IPS-18c (cell line): ENCODE measurements around the gene TRIM56.
"Not testable (repeated sequence)": the region's sequence is repeated elsewhere in the genome, so short reads cannot be mapped to it uniquely, and the experiment has no call there.

Source experiments
- H3K4me3 ChIP-seq: 2 replicates; pipeline ENCODE4 v1.7.0; 2013; ENCODE audit warnings: low read depth, mild to moderate bottlenecking, low read length, moderate library complexity; ENCODE audit not compliant: insufficient read depth
- H3K9me3 ChIP-seq: one replicate; pipeline ENCODE4 v1.6.1; 2013; ENCODE audit warnings: mild to moderate bottlenecking, low read length, moderate library complexity; ENCODE audit not compliant: control insufficient read depth, insufficient read depth

TRIM56 gene

GRCh38 chr7:101085162-101085964 lies at the start of gene TRIM56:
Gene TRIM56 (plus strand): TSS chr7:101085481. CDS start chr7:101087313, 1,832 bp downstream.
- Histone ChIP-seq H3K4me3 (peak within 1 kb of the TSS; percentile 50), H3K9me3 (peaks cover 2% of the 10 kb centered on the region)

- H3K4me3 ChIP-seq = no peak overlapping the region
- H3K9me3 ChIP-seq = peaks cover 2% of the 10 kb centered on the region
These were observed 49.3 kb upstream of the TRIM56 start for GRCh38 chr7:101035941-101036340.

GRCh38 chr7:101041283-101041682 lies 44.0 kb upstream of the TRIM56 start:
- not testable (repeated sequence) for H3K4me3 ChIP-seq, H3K9me3 ChIP-seq

- Histone ChIP-seq H3K9me3 (peaks cover 2% of the 10 kb centered on the region), H3K4me3 (no peak overlapping the region)
These were observed 26.9 kb upstream of the TRIM56 start for GRCh38 chr7:101058355-101058754.

GRCh38 chr7:101059620-101059942 lies 25.7 kb upstream of the TRIM56 start:
- peaks cover 2% of the 10 kb centered on the region for H3K9me3 ChIP-seq
- H3K4me3 ChIP-seq = no peak overlapping the region

GRCh38 chr7:101060992-101061391 lies 24.3 kb upstream of the TRIM56 start:
- H3K9me3 ChIP-seq = peaks cover 2% of the 10 kb centered on the region
- no peak overlapping the region for H3K4me3 ChIP-seq

GRCh38 chr7:101064176-101064550 lies 21.1 kb upstream of the TRIM56 start:
- not testable (repeated sequence) for H3K9me3 ChIP-seq, H3K4me3 ChIP-seq

- not testable (repeated sequence) for H3K9me3 ChIP-seq, H3K4me3 ChIP-seq
These were observed 20.1 kb upstream of the TRIM56 start for GRCh38 chr7:101065162-101065561.

GRCh38 chr7:101066141-101066832 lies 19.0 kb upstream of the TRIM56 start:
- Histone ChIP-seq H3K4me3 (no peak overlapping the region), H3K9me3 (peaks cover 3% of the 10 kb centered on the region)

- Histone ChIP-seq H3K4me3 (no peak overlapping the region), H3K9me3 (peaks cover 2% of the 10 kb centered on the region)
These were observed 18.5 kb upstream of the TRIM56 start for GRCh38 chr7:101066833-101067177.

GRCh38 chr7:101068401-101068800 lies 16.9 kb upstream of the TRIM56 start:
- peaks cover 2% of the 10 kb centered on the region for H3K9me3 ChIP-seq
- H3K4me3 ChIP-seq = no peak overlapping the region

- not testable (repeated sequence) for H3K9me3 ChIP-seq, H3K4me3 ChIP-seq
These were observed 13.7 kb upstream of the TRIM56 start for GRCh38 chr7:101071362-101072104.

GRCh38 chr7:101075646-101076045 lies 9.6 kb upstream of the TRIM56 start:
- no peak overlapping the region for H3K4me3 ChIP-seq
- no peaks in the 10 kb centered on the region for H3K9me3 ChIP-seq

GRCh38 chr7:101076183-101076582 lies 9.1 kb upstream of the TRIM56 start:
- H3K9me3 ChIP-seq = not testable (repeated sequence)

GRCh38 chr7:101077303-101078086 lies 7.8 kb upstream of the TRIM56 start:
- Histone ChIP-seq H3K9me3 (peaks cover 2% of the 10 kb centered on the region), H3K4me3 (no peak overlapping the region)

More at GRCh38 chr7:101076183-101076582, 9.1 kb upstream of the TRIM56 start:
- not testable (repeated sequence) for H3K4me3 ChIP-seq

- no peak overlapping the region for H3K4me3 ChIP-seq
- H3K9me3 ChIP-seq = peaks cover 2% of the 10 kb centered on the region
These were observed 3.8 kb upstream of the TRIM56 start for GRCh38 chr7:101081432-101081831.

GRCh38 chr7:101084865-101085161 lies 468 bp upstream of the TRIM56 start:
- Histone ChIP-seq H3K4me3 (no peak overlapping the region; the same call in 1 of the 2 replicates), H3K9me3 (peaks cover 2% of the 10 kb centered on the region)
